Endodermal cell (in vitro differentiated cells): ENCODE data around the gene GPR84. TPM values are rescaled to one million over a fixed set of nuclear protein-coding genes. Genes with fewer than 3 reads are reported as not detected.
A peak's percentile ranks its signal among the peaks of the same experiment; 100 is the strongest.

Experiments used
- DNase-seq: peaks from one replicate; pipeline ENCODE4 v3.0.0-alpha.2; 2017
- H3K27ac ChIP-seq: 2 replicates; pipeline ENCODE4 v1.5.1; 2013; ENCODE audit warnings: mild to moderate bottlenecking, low read depth, low read length, moderate library complexity
- H3K27me3 ChIP-seq: 2 replicates; pipeline ENCODE4 v1.6.1; 2013; ENCODE audit warnings: mild to moderate bottlenecking, low read length, moderate library complexity; ENCODE audit not compliant: insufficient read depth, control insufficient read depth, poor library complexity, severe bottlenecking
- H3K36me3 ChIP-seq: 2 replicates; pipeline ENCODE4 v1.7.0; 2013; ENCODE audit warnings: mild to moderate bottlenecking, low read length, moderate library complexity; ENCODE audit not compliant: control insufficient read depth, insufficient read depth
- H3K4me1 ChIP-seq: one replicate; pipeline ENCODE4 v1.7.0; 2013; ENCODE audit warnings: low read length; ENCODE audit not compliant: control insufficient read depth, insufficient read depth
- H3K4me3 ChIP-seq: 2 replicates; pipeline ENCODE4 v1.5.1; 2013; ENCODE audit warnings: mild to moderate bottlenecking, low read length, moderate library complexity
- H3K9ac ChIP-seq: 2 replicates; pipeline ENCODE4 v1.6.1; 2013; ENCODE audit warnings: mild to moderate bottlenecking, low read length, moderate library complexity; ENCODE audit not compliant: poor library complexity, severe bottlenecking; ENCODE audit errors: extremely low read depth
- H3K9me3 ChIP-seq: 2 replicates; pipeline ENCODE4 v1.6.1; 2013; ENCODE audit warnings: mild to moderate bottlenecking, low read length, moderate library complexity; ENCODE audit not compliant: control insufficient read depth
- H3K27ac Mint-ChIP-seq: 2 replicates; pipeline ENCODE4 v1.8.0; 2020; ENCODE audit warnings: mixed read lengths
- H3K27me3 Mint-ChIP-seq: 2 replicates; pipeline ENCODE4 v1.8.0; 2021; ENCODE audit warnings: mild to moderate bottlenecking, mixed read lengths; ENCODE audit not compliant: insufficient read depth
- H3K36me3 Mint-ChIP-seq: 2 replicates; pipeline ENCODE4 v1.8.0; 2020; ENCODE audit warnings: low read depth, mixed read lengths
- H3K4me1 Mint-ChIP-seq: 2 replicates; pipeline ENCODE4 v1.8.0; 2020; ENCODE audit warnings: mixed read lengths
- H3K4me3 Mint-ChIP-seq: 2 replicates; pipeline ENCODE4 v1.8.0; 2020; ENCODE audit warnings: mild to moderate bottlenecking, moderate library complexity, mixed read lengths
- H3K9me3 Mint-ChIP-seq: 2 replicates; pipeline ENCODE4 v1.8.0; 2020; ENCODE audit warnings: mild to moderate bottlenecking, mixed read lengths
- CTCF ChIP-seq: fragments of 200-600 bp; sonication (generic); conservative IDR thresholded peaks from 2 replicates; pipeline ENCODE4 v1.5.0; 2021; ENCODE audit warnings: antibody characterized with exemption, mild to moderate bottlenecking
- WGBS, 2 experiments: methylation state at CpG; one replicate each; pipeline versions ENCODE4 v1.1.5 to v1.1.7; 2013; ENCODE audit warnings: missing lambda C conversion rate in 2 of 2, mixed read lengths in 1 of 2; ENCODE audit not compliant: insufficient coverage in 1 of 2, insufficient read length in 1 of 2; 5-methylcytosine and 5-hydroxymethylcytosine counted together
- total RNA-seq, 2 donors: library from RNA; stranded (reverse); fragmentation: NEBNext Ultra II Directional in 1 of 2; extraction: Animal tissue kit (Norgen Biotek cat#: 25700) in 1 of 2; gene quantifications; 2 replicates in 1 of 2; 3 replicates in 1 of 2; pipeline ENCODE4 v1.2.1, GENCODE V29; 2021

GPR84 gene
- total RNA-seq, 2 donors from 2014 or later: not detected

DNA sequence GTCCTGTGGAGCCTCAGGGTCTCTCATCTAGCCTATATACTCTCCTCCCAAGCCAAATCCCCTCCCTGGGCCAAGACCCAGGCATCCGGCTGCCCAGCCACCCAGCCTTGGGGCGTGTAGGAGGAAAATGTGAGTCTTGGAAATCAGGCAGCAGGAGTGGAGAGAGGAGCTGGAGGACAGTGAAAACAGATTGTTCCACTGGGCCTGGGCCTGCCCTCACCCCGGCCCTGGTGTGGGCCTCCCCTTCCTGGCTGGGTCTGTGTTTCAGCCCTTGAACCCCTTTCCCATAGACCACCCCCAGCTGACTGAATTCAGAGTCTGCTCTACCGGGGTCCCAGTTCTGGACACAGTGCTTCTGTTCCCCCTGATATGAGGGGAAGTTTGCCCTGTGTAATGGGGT, 48.1 kb upstream of the GPR84 start:
- H3K4me1 ChIP-seq: peaks cover 10% of the 10 kb centered on the region
- Mint-ChIP-seq H3K36me3 (peaks cover 52% of the 10 kb centered on the region), H3K27ac (no peak overlapping the region), H3K9me3 (no peaks in the 10 kb centered on the region), H3K4me1 (peaks cover 36% of the 10 kb centered on the region), H3K27me3 (no peaks in the 10 kb centered on the region), H3K4me3 (no peak overlapping the region)
- WGBS, 2 experiments: 93% methylated on average over 4 of the region's 4 CpGs; no CpG with 5 or more reads in 1 of the 2 experiments
- no peak overlapping the region for H3K9ac ChIP-seq
- TF ChIP-seq CTCF: no peak
- peak; percentile 44 for DNase-seq
- H3K36me3 ChIP-seq: peaks cover 56% of the 10 kb centered on the region
- H3K4me3 ChIP-seq: no peak overlapping the region
- no peak overlapping the region for H3K27ac ChIP-seq
- H3K27me3 ChIP-seq: no peaks in the 10 kb centered on the region
- no peaks in the 10 kb centered on the region for H3K9me3 ChIP-seq

- H3K4me3 Mint-ChIP-seq: no peak overlapping the region
- no peak for TF ChIP-seq CTCF
Observed at GRCh38 chr12:54411391-54412241, 47.3 kb upstream of the GPR84 start.

GRCh38 chr12:54409267-54409666, 45.0 kb upstream of the GPR84 start:
- WGBS, 2 experiments: 98 to 100% methylated on average over 4 to 8 of the region's 8 CpGs
- Histone ChIP-seq H3K9me3 (no peaks in the 10 kb centered on the region), H3K27ac (no peak overlapping the region), H3K4me1 (peaks cover 4% of the 10 kb centered on the region), H3K4me3 (no peak overlapping the region), H3K27me3 (no peaks in the 10 kb centered on the region), H3K36me3 (peaks cover 86% of the 10 kb centered on the region), H3K9ac (no peak overlapping the region)
- Mint-ChIP-seq H3K4me1 (peaks cover 21% of the 10 kb centered on the region), H3K27ac (no peak overlapping the region), H3K9me3 (no peaks in the 10 kb centered on the region), H3K4me3 (no peak overlapping the region), H3K27me3 (no peaks in the 10 kb centered on the region), H3K36me3 (peaks cover 72% of the 10 kb centered on the region)
- no peak for TF ChIP-seq CTCF
- DNase-seq: no peak

More at GRCh38 chr12:54411391-54412241, 47.3 kb upstream of the GPR84 start:
- H3K9me3 Mint-ChIP-seq: no peaks in the 10 kb centered on the region
- no peak overlapping the region for H3K9ac ChIP-seq
- no peaks in the 10 kb centered on the region for H3K27me3 ChIP-seq
- peaks cover 8% of the 10 kb centered on the region for H3K4me1 ChIP-seq
- H3K4me1 Mint-ChIP-seq: peaks cover 30% of the 10 kb centered on the region
- H3K27ac ChIP-seq: no peak overlapping the region
- no peak overlapping the region for H3K27ac Mint-ChIP-seq
- H3K27me3 Mint-ChIP-seq: no peaks in the 10 kb centered on the region
- H3K4me3 ChIP-seq: no peak overlapping the region
- WGBS, 2 experiments: 80 to 86% methylated on average over 5 to 10 of the region's 10 CpGs
- peaks cover 59% of the 10 kb centered on the region for H3K36me3 Mint-ChIP-seq
- peak; percentile 73 for DNase-seq
- H3K9me3 ChIP-seq: no peaks in the 10 kb centered on the region
- H3K36me3 ChIP-seq: peaks cover 63% of the 10 kb centered on the region
